GM06990 (cell line): ENCODE data around the gene SRRM4.

Experiments
- DNase-seq: peaks from one replicate; pipeline ENCODE4 v3.0.0-alpha.2; 2011; ENCODE audit not compliant: insufficient read length; ENCODE audit errors: extremely low read depth
- H3K27me3 ChIP-seq: replicated peaks from 2 replicates; pipeline ENCODE4 v1.6.0; 2011; ENCODE audit warnings: low read length; ENCODE audit not compliant: control insufficient read depth, insufficient read depth
- H3K36me3 ChIP-seq: 2 replicates; pipeline ENCODE4 v1.5.1; 2011; ENCODE audit warnings: low read length; ENCODE audit not compliant: control insufficient read depth, insufficient read depth
- H3K4me3 ChIP-seq: replicated peaks from 2 replicates; pipeline ENCODE4 v1.5.1; 2011; ENCODE audit warnings: low read depth, mild to moderate bottlenecking, control low read depth, low read length
- CTCF ChIP-seq: IDR thresholded peaks from 2 replicates; pipeline ENCODE4 v1.5.1; 2011; ENCODE audit warnings: low read length, control low read depth, mild to moderate bottlenecking, inconsistent platforms; ENCODE audit not compliant: insufficient read depth, poor library complexity, severe bottlenecking

The SRRM4 gene

GRCh38 chr12:119167902-119168301 is 186.6 kb downstream of the SRRM4 start:
- H3K4me3 ChIP-seq, result no peak overlapping the region
- H3K36me3 ChIP-seq, result no peaks in the 10 kb centered on the region
- no peaks in the 10 kb centered on the region for H3K27me3 ChIP-seq
- no peak for DNase-seq
- no peak for TF ChIP-seq CTCF

GRCh38 chr12:119168721-119169120 is 187.4 kb downstream of the SRRM4 start:
- no peak for TF ChIP-seq CTCF
- Histone ChIP-seq H3K4me3 (no peak overlapping the region), H3K27me3 (no peaks in the 10 kb centered on the region), H3K36me3 (no peaks in the 10 kb centered on the region)
- DNase-seq, result no peak

DNA sequence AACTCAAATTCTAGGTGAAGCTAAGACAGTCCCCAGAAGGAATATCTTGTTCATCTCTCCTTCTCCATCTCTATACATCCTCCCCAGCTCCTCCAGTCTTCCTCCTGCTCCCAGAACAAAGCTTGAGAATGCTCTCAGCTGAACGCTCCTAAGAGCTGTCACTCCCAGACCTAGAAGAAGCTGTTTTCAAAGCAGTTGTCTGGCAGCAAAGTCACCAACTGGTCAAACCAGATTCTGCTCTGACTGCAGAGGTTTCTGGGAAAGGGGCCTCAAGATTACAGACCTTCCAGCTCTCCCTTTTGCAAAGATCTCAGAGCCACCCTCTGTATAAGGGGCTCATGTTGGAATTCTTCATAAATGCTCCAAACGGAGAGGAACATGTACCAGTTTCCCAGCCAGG is 187.8 kb downstream of the SRRM4 start:
- H3K27me3 ChIP-seq, result no peaks in the 10 kb centered on the region
- no peaks in the 10 kb centered on the region for H3K36me3 ChIP-seq
- no peak overlapping the region for H3K4me3 ChIP-seq
- TF ChIP-seq CTCF, result no peak
- no peak for DNase-seq

- DNase-seq, result no peak
- no peaks in the 10 kb centered on the region for H3K27me3 ChIP-seq
- no peak for TF ChIP-seq CTCF
- H3K4me3 ChIP-seq, result no peak overlapping the region
- no peaks in the 10 kb centered on the region for H3K36me3 ChIP-seq
Measured at GRCh38 chr12:119171291-119171690, 189.9 kb downstream of the SRRM4 start.

DNA sequence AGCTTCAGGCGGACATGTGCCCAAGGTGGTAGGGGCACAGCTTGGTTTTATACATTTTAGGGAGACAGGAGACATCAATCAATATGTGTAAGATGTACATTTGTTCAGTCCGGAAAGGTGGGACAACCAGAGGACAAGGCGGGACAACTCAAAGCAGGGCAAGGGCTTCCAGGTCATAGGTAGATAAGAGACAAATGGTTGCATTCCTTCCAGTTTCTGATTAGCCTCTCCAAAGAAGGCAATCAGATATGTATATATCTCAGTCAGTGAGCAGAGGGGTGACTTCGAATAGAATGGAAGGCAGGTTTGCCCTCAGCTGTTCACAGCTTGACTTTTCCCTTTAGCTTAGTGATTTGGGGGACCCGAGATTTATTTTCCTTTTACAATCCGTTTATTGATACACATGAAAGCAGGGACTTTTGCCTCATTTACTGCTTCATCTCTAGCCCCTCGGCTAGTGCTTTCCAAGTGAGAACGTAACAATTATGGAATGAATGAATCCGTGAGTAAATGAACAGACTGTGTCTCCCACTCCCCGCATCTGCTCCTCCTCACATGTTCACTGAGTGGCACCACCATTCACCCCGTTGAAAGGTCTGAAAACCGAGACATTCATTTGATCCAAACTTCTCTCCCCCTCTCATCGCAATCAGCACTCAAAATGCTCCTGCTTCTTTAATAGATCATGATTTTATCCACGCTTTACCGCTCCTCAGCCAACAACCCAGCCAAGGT is 190.5 kb downstream of the SRRM4 start:
- H3K36me3 ChIP-seq, result no peaks in the 10 kb centered on the region
- DNase-seq, result no peak
- no peaks in the 10 kb centered on the region for H3K27me3 ChIP-seq
- no peak for TF ChIP-seq CTCF
- H3K4me3 ChIP-seq, result no peak overlapping the region

DNA sequence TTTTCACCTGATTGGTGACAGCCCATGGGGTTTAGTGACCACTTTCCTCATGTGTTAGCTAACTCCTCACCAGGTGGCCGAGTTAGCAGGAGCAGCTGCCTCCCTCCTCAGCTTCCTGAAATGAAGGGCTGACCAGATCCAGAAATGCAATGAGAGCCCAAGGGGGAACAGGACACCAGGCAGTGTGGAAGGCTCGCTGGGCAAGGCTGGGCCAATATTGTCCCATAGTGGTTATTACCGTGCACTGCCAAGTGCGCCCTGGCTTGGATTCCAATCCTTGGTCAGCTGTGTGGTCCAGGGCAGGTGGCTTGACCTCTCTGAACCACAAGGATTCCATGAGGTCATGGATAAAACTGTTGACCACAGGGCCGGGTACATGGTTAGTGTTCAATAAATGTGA is 193.7 kb downstream of the SRRM4 start:
- Histone ChIP-seq H3K36me3 (no peaks in the 10 kb centered on the region), H3K27me3 (no peaks in the 10 kb centered on the region; the same call in 1 of the 2 replicates), H3K4me3 (no peak overlapping the region)
- TF ChIP-seq CTCF, result no peak
- DNase-seq, result no peak
